DMS53 treated with DMSO at 0.1 percent for 48 hours (cell line): ENCODE measurements around the gene RPL19.

ENCODE experiments used
- DNase-seq: peaks from one replicate; lab custom pipeline; 2025; ENCODE audit not compliant: unreplicated experiment; lab: John Stamatoyannopoulos, UW

Gene RPL19

GRCh38 chr17:39222866-39223834 is 23.1 kb downstream of the RPL19 start:
- no peak for DNase-seq

- no peak for DNase-seq
These were observed 24.1 kb downstream of the RPL19 start for GRCh38 chr17:39223907-39224777.

GRCh38 chr17:39224778-39225307 is 24.8 kb downstream of the RPL19 start:
- DNase-seq: no peak

- no peak for DNase-seq
These were observed 25.4 kb downstream of the RPL19 start, which contains the start of gene STAC2 for GRCh38 chr17:39225308-39225958. STAC2 (minus strand) TSS chr17:39225945; CDS start chr17:39225502, 443 bp downstream.

DNA sequence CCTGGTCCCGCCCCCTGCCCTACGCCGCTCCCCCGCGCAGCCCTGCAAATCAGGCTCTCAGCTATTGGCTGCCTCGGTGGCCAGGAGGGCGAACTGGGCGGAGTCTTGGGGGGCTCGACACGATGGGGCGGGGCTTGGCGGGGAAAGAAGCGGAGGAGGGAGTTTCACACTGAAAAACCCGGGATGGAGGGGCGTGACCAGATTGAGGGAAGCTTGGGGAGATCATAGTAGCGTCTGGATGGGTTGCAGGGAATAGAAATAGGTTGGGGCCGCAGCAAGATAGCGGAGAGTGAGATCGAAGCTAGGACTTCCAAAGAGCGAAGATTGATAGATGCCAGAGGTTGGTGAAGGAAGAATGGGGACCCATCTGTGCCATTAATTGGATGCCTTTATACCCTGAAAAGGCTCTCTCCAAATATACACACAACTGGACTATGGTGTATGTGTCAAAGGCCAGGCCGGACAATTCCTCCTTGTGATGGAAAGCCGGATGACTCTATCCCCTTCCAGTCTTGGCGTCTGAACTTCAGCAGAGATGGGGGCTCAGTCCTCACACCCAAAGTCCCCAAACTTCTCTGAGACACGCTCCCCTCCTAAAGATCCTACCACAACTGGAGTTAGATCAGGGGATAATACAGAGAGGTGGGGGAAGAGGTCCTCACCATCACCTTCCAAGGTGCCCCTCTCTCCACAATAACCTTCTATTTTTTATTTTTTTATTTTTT is 26.0 kb downstream of the RPL19 start:
- DNase-seq: no peak

DNA sequence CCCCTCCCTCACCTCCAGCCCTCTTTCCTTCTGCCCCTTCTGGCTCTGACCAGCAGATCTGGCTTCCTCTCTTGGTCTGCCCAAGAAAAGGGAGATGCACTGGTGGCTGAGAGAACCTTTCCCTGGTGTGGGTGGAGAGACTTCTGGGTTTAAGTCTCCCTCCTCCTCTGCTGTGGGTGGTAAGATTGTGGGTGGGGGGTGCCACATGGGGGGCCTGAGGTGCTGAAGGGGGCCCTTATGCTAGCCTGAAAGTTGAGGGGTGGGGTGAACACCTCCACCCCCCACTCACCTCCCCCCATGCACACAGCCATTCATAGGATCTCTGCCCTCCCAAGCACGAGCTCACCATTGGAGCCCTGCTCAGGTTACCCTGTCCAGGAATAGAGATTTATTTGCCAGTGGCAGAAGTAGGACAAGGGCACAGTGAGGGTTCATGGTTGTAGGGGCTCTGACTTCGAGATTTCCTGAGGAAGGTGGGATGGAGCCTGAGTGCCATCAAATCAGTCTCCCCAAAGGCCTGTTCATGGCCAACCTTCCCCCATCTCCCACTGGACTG is 27.4 kb downstream of the RPL19 start:
- DNase-seq: no peak

GRCh38 chr17:39229274-39229913 is 29.3 kb downstream of the RPL19 start:
- no peak for DNase-seq

GRCh38 chr17:39230361-39230760 is 30.3 kb downstream of the RPL19 start:
- DNase-seq: no peak

DNA sequence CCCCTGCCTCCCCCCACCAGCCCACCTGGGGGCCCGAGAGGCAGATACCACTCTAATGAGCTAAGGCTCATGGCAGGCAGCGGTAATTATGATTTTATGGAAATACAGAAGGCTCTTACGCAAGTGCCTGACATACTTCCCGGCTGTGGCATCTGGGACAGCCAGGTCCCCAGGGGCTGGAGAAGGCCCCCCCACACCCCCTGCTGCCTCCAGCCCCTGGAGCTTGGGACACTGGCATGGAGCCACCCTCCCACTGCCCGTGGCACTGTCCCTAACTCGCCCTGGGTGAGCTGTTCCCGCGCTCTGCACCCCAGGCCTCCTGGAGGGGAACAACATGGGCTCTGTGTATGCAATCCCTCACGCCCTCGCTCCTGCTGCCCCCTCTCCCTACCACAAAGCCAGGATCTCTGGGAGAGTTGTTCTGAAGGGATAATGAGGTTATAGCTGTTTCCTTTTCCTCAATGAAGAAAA is 31.0 kb downstream of the RPL19 start:
- DNase-seq: no peak

DNA sequence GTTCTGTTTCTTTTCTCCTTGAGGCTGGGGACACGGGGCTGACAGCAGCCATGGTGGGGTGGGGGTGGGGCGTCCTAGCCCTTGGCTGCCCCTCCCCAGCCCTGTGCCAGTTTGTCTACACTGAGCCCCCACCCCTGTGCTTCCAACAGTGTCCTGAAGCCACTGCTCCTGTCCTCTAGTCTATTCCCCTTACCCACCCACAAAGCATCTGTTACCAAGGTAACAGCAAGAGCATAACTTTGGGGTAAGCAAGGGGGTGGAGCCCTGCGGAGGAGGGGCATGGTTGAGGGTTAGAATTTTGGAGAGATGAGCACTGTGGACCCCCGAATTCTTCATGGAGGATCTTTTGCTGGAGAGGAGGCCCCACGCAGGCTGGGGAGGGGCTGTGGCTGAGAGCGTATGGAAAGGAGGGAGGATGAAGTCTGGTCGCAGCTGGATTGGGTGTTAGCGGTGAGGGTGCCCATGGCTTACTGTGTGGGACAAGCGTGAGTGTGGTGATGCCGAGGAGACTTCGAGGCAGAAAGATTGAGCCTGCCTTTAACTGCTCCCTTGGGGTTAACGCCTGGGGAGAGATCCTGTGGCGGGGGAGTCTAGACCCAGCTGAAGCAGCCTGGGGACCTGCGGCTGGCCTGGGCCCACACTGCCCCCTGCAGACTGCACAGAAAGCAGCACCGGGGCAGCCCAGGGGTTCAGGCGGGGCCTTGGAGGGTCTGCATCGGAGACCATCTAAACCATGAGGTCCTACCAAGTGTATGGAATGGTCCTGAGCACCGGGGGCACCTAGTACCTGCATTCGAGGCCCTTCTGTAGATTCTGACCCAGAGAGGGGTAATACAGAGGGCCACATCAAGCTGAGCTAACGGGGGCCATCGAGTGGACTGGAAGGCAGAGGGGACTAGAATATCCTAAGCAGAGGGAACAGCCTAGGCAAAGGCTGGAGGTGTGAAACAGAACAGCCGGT is 31.8 kb downstream of the RPL19 start:
- no peak for DNase-seq

DNA sequence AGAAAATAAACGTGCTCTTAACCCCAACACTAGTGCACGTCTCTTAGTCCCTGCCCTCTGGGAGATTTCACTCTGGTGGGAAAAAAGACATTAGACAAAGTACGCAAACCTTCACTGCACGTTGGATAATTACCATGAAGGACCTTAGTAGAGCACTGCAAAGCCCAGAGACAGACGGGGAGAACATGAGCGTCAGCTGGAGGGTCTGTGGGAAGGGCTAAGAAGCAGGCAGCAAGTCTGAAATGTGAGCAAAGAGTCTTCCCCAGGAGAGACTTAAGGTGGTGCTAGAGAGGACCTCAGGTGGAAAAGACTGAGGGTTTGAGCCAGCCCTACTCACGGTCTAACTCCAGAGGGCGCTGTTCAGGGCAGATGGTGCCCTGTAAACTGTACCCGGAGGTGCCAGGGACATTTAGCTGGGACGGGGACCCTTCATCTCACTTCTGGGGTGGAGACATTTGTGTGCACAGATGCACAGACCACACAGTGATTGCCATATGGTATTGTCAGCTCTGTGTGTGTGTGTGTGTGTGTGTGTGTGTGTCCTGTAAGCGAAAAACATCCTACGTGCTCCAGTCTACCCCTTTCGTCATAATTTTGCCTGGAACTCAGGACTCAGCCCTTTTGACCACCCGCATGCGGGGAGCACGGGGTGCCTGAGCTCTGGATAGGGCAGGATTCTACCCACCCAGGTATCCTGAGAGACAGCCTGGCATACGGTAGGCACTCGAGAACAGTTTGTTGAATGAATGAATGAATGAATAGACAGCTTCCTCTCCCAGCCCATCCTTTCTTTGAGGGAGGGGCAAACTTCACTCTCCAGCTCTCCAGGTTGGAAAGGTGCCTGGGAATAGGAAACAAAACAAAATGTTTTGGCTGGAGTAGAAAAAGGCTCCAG is 35.7 kb downstream of the RPL19 start:
- peak; percentile 28 for DNase-seq

DNA sequence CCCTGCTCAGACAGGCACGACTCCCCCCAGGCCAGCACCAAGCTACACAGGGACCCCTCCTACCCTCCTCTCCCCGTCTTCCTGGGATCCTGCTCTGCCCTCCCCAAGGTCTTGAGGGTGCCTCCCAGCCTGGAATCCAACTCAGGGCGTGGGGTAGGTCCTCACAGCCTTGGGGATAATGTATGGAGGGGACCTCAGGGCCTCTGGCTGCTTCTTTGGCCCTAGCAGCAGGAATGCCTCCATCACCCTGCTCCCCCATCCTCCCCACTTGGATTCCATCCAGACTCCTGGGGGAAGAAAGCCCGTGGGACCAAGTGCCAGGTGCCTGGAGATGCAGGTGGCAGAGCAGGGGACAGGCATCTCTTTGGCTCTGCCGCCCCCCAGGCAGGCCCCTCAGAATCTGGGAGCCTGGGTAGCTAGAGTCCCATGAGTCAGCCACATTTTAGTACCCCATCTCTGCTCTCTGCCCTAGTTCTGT is 36.4 kb downstream of the RPL19 start:
- DNase-seq: no peak

DNA sequence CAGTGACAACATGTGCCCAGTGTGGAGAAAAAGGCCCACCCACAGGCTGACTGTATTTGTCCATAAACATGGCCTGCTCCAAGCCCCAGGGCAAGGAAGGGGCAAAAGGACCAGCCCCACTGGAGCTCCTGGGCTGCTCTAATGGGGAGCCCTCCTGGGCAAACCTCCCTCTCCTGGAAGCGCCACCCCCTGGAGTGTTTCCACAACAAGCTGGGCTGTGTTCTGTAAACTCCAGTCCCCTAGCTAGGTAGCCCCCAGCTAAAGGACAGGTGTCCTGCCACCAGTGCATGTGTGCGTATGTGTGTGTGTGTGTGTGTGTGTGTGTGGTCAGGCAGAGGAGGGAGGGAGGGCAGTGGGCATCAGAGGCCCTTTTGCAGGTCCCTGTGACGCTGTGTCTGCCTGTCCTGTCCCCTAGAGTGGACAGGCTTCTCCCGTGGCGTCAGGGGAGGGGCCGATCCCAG is 36.9 kb downstream of the RPL19 start:
- DNase-seq: no peak

DNA sequence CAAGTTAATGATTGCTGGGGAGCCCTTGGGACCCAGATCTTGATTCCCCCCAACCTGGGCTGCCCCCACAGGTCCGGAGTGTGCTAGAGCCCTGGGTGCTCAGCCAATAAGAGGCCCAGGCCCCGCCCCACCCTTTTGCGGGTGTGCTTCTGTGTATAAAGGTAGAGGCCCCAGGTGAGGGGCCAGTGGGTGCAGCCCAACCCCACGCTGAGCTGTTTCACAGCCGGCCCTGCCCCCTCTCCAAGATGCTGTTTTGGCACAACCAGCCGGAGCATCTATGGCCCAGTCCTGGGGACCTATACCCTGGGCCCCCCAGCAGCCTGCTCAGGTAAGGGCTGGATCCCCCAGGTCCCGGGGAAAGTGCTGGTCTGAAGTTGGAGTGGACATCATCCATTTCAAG is 37.5 kb downstream of the RPL19 start:
- no peak for DNase-seq

DNA sequence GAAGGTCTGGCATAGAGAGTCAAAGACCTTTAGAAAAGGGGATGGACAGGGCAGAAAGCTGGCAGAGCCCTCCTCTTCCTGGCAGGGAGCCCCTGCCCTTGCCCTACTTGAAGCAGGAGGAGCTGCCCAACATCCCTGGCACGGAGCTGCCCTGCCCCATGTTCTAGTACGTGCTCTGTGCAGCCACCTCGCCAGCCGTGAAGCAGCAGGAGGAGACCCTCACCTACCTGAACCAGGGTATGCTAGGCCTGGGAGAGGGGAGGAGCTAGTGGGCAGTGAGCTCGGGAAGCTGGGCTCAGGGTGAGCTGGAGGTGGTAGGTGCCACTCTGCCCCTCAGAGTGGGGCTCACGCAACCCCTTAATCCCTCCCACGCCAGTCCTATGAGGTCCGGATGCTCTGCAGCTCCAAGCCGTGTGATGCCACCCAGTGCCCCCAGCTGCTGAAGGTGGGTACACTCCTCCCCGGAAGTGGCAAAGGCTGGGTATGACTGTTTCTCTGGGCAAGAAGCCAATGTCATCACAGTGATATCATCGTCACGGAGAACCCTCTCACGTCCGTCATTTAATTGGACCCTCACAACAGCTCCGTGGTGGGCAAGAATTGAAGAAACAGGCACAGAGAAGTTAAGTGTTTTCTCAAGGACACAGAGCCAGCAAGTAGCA is 38.4 kb downstream of the RPL19 start:
- DNase-seq: peak; percentile 68

DNA sequence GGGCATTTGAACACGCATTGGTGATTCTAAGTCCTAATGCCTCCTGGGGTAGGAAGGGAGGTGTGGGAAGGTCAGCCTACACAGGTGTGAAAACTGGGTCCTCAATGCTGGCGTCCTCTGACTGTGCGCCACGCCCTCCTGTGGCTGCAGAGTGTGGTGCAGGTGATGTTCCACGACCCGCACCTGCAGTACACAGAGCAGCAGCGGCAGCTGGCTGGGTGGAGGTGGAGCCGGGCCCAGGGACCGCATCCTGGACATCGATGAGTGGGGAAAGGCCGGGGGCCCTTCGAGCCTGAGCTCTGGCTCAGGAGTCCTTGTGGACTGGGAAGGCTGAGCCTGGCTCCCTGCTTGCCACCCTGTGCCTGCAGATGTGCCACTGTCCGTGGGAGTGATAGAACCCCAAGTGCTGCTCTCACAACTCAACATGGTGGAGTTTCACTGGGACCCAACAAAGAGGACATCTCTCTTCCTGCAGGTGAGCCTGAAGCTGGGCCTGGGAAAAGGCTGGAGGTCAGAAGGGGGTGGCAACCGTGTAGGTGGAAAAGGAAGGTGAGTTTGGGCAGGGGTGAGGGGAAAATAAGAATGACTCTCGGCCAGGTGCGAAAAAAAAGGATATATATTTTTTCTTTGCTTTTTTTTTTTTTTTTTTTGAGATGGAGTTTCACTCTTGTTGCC is 39.7 kb downstream of the RPL19 start:
- DNase-seq: peak; percentile 61
